ENCODE data around the gene CCN5.

DNA sequence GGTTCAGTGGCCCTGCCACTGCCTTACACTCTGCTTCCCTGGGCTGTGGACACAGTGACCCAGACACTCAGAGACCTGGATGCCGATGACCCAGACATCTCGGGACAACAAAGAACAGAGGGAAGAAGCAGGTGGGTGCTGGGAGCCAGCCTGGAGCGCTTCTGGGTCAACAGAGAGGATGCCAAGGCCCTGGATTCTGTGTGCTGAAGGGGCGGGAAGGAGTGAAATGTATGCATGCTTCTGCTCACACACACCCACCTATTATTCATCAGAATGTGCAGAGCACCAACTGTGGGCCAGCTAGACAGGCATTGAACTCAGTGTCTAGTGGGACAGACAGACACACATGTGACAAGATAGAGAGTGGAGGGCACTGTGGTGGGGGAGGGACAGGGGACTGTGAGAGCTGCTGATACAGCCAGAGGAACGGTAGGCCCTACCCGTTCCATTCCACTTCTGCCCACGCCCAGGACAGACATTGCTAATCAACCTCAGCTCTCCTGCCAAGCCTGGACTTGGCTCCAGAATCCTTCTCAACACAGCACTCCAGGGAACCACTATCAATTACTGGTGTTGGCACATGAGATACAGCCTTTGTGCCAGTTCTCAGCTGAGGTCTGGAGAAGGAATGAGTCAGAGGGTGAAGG, 50.7 kb downstream of the CCN5 start:
- no peak for TF ChIP-seq ELF4 (CRISPR knock-in tag; IDR thresholded peaks at IDR 0.05; ENCODE audit: low read depth)
- TF ChIP-seq GRHL2 (CRISPR knock-in tag; IDR thresholded peaks at IDR 0.05; ENCODE audit: insufficient replicate concordance, severe bottlenecking): no peak
- no peak for TF ChIP-seq CREM (CRISPR knock-in tag; IDR thresholded peaks at IDR 0.05)
- TF ChIP-seq, protein P1, sequence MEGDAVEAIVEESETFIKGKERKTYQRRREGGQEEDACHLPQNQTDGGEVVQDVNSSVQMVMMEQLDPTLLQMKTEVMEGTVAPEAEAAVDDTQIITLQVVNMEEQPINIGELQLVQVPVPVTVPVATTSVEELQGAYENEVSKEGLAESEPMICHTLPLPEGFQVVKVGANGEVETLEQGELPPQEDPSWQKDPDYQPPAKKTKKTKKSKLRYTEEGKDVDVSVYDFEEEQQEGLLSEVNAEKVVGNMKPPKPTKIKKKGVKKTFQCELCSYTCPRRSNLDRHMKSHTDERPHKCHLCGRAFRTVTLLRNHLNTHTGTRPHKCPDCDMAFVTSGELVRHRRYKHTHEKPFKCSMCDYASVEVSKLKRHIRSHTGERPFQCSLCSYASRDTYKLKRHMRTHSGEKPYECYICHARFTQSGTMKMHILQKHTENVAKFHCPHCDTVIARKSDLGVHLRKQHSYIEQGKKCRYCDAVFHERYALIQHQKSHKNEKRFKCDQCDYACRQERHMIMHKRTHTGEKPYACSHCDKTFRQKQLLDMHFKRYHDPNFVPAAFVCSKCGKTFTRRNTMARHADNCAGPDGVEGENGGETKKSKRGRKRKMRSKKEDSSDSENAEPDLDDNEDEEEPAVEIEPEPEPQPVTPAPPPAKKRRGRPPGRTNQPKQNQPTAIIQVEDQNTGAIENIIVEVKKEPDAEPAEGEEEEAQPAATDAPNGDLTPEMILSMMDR (IDR thresholded peaks at IDR 0.05): no peak
- TF ChIP-seq, protein P2, sequence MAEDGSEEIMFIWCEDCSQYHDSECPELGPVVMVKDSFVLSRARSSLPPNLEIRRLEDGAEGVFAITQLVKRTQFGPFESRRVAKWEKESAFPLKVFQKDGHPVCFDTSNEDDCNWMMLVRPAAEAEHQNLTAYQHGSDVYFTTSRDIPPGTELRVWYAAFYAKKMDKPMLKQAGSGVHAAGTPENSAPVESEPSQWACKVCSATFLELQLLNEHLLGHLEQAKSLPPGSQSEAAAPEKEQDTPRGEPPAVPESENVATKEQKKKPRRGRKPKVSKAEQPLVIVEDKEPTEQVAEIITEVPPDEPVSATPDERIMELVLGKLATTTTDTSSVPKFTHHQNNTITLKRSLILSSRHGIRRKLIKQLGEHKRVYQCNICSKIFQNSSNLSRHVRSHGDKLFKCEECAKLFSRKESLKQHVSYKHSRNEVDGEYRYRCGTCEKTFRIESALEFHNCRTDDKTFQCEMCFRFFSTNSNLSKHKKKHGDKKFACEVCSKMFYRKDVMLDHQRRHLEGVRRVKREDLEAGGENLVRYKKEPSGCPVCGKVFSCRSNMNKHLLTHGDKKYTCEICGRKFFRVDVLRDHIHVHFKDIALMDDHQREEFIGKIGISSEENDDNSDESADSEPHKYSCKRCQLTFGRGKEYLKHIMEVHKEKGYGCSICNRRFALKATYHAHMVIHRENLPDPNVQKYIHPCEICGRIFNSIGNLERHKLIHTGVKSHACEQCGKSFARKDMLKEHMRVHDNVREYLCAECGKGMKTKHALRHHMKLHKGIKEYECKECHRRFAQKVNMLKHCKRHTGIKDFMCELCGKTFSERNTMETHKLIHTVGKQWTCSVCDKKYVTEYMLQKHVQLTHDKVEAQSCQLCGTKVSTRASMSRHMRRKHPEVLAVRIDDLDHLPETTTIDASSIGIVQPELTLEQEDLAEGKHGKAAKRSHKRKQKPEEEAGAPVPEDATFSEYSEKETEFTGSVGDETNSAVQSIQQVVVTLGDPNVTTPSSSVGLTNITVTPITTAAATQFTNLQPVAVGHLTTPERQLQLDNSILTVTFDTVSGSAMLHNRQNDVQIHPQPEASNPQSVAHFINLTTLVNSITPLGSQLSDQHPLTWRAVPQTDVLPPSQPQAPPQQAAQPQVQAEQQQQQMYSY (CRISPR knock-in tag; IDR thresholded peaks at IDR 0.05): no peak
- no peak for TF ChIP-seq ETV6 (CRISPR knock-in tag; IDR thresholded peaks at IDR 0.05)
